Left ventricle myocardium inferior (tissue), 1 donor: ENCODE measurements around the gene CDH1. TPM values are rescaled to one million over a fixed set of nuclear protein-coding genes. Genes with fewer than 3 reads are reported as not detected.
"Not testable (repeated sequence)": the region's sequence is repeated elsewhere in the genome, so short reads cannot be mapped to it uniquely, and the experiment has no call there.

Experiments
- DNase-seq: peaks from one replicate; pipeline ENCODE4 v3.0.0-alpha.2; 2020
- H3K27ac ChIP-seq: fragments of 200-600 bp; replicated peaks from 2 replicates; pipeline ENCODE4 v1.8.0; 2021
- H3K27me3 ChIP-seq: fragments of 200-600 bp; 2 replicates; pipeline ENCODE4 v1.8.0; 2021; ENCODE audit warnings: low read depth
- H3K36me3 ChIP-seq: fragments of 200-600 bp; 2 replicates; pipeline ENCODE4 v1.8.0; 2021
- H3K4me1 ChIP-seq: fragments of 200-600 bp; 2 replicates; pipeline ENCODE4 v1.8.0; 2021
- H3K4me3 ChIP-seq: fragments of 200-600 bp; 2 replicates; pipeline ENCODE4 v1.8.0; 2021; ENCODE audit warnings: mild to moderate bottlenecking, moderate library complexity
- H3K9me3 ChIP-seq: fragments of 200-600 bp; replicated peaks from 2 replicates; pipeline ENCODE4 v1.8.0; 2021
- CTCF ChIP-seq: fragments of 200-600 bp; IDR thresholded peaks from 2 replicates; pipeline ENCODE4 v1.8.0; 2021; ENCODE audit warnings: antibody characterized with exemption, mild to moderate bottlenecking, borderline replicate concordance
- intact Hi-C: fragments of 100-400 bp; cut with micrococcal nuclease; formaldehyde crosslinking; loops from one replicate; pipeline ENCODE4 v1.11.0; 2022
- total RNA-seq: library from RNA; stranded (reverse); fragmentation: NEBNext Ultra II Directional; extraction: Animal tissue kit (Norgen Biotek cat#: 25700); gene quantifications from one replicate; pipeline ENCODE4 v1.2.1, GENCODE V29; 2021
- donor health status: DM: no; HTN: yes; CAD: no; lungs with severe emphysema.

CDH1 gene
- total RNA-seq, 1 donor from 2014 or later, result 0.11 TPM

- Histone ChIP-seq H3K36me3 (no peaks in the 10 kb centered on the region), H3K4me1 (no peaks in the 10 kb centered on the region), H3K4me3 (no peak overlapping the region), H3K27me3 (peaks cover 20% of the 10 kb centered on the region), H3K9me3 (peaks cover 8% of the 10 kb centered on the region), H3K27ac (no peak overlapping the region)
- no peak for DNase-seq
- intact Hi-C loops, result no loop called here
- TF ChIP-seq CTCF, result no peak
Measured at GRCh38 chr16:68825427-68825826, 88.3 kb downstream of the CDH1 start.

GRCh38 chr16:68826652-68827051 is 89.6 kb downstream of the CDH1 start:
- Histone ChIP-seq H3K9me3 (peaks cover 8% of the 10 kb centered on the region), H3K4me3 (no peak overlapping the region), H3K27ac (no peak overlapping the region), H3K27me3 (peaks cover 26% of the 10 kb centered on the region), H3K36me3 (no peaks in the 10 kb centered on the region), H3K4me1 (no peaks in the 10 kb centered on the region)
- DNase-seq, result no peak
- no peak for TF ChIP-seq CTCF
- intact Hi-C loops, result no loop called here

- H3K4me1 ChIP-seq, result no peaks in the 10 kb centered on the region
- no peak for DNase-seq
- TF ChIP-seq CTCF, result no peak
- H3K27me3 ChIP-seq, result peaks cover 39% of the 10 kb centered on the region
- no peaks in the 10 kb centered on the region for H3K36me3 ChIP-seq
- H3K27ac ChIP-seq, result no peak overlapping the region
- intact Hi-C loops, result no loop called here
- H3K9me3 ChIP-seq, result no peaks in the 10 kb centered on the region
- no peak overlapping the region for H3K4me3 ChIP-seq
Measured at GRCh38 chr16:68833251-68833650, 96.2 kb downstream of the CDH1 start.

- DNase-seq, result no peak
- no peaks in the 10 kb centered on the region for H3K9me3 ChIP-seq
- peaks cover 26% of the 10 kb centered on the region for H3K27me3 ChIP-seq
- no peak overlapping the region for H3K27ac ChIP-seq
- no peaks in the 10 kb centered on the region for H3K4me1 ChIP-seq
- H3K4me3 ChIP-seq, result no peak overlapping the region
- no peaks in the 10 kb centered on the region for H3K36me3 ChIP-seq
- intact Hi-C loops, result no loop called here
- TF ChIP-seq CTCF, result no peak
Measured at GRCh38 chr16:68834550-68834949, 97.5 kb downstream of the CDH1 start.

- Histone ChIP-seq H3K9me3 (no peaks in the 10 kb centered on the region), H3K4me1 (no peaks in the 10 kb centered on the region), H3K36me3 (no peaks in the 10 kb centered on the region), H3K27me3 (peaks cover 14% of the 10 kb centered on the region), H3K27ac (no peak overlapping the region), H3K4me3 (no peak overlapping the region)
- no peak for DNase-seq
- intact Hi-C loops, result no loop called here
- no peak for TF ChIP-seq CTCF
Measured at GRCh38 chr16:68835970-68836369, 98.9 kb downstream of the CDH1 start.

GRCh38 chr16:68839831-68840230 is 102.7 kb downstream of the CDH1 start:
- no peak for TF ChIP-seq CTCF
- H3K36me3 ChIP-seq, result no peaks in the 10 kb centered on the region
- H3K4me1 ChIP-seq, result peaks cover 17% of the 10 kb centered on the region
- H3K27ac ChIP-seq, result no peak overlapping the region
- DNase-seq, result no peak
- no peaks in the 10 kb centered on the region for H3K9me3 ChIP-seq
- intact Hi-C loops, result no loop called here
- no peak overlapping the region for H3K4me3 ChIP-seq
- peaks cover 4% of the 10 kb centered on the region for H3K27me3 ChIP-seq

- H3K27ac ChIP-seq, result peak overlapping the region; percentile 89
- peaks cover 17% of the 10 kb centered on the region for H3K4me1 ChIP-seq
- intact Hi-C loops, H3K27me3 ChIP-seq, H3K36me3 ChIP-seq, H3K9me3 ChIP-seq, DNase-seq: not testable (repeated sequence)
- H3K4me3 ChIP-seq, result peak overlapping the region; percentile 93
Measured at GRCh38 chr16:68842964-68843481, 105.9 kb downstream of the CDH1 start.
